ENCODE data around the gene ANKRD6.
"Not testable (repeated sequence)": the region's sequence is repeated elsewhere in the genome, so short reads cannot be mapped to it uniquely, and the experiment has no call there.

The ANKRD6 gene

GRCh38 chr6:89611666-89612065, 178.7 kb downstream of the ANKRD6 start:
- DNase-seq, result no peak

GRCh38 chr6:89612121-89612520, 179.2 kb downstream of the ANKRD6 start:
- DNase-seq, result no peak

- no peak for DNase-seq
Measured at GRCh38 chr6:89613790-89614189, 180.8 kb downstream of the ANKRD6 start.

- no peak for DNase-seq
Measured at GRCh38 chr6:89615882-89616281, 182.9 kb downstream of the ANKRD6 start.

- no peak for DNase-seq
Measured at GRCh38 chr6:89616531-89616930, 183.6 kb downstream of the ANKRD6 start.

- no peak for DNase-seq
Measured at GRCh38 chr6:89618026-89618425, 185.1 kb downstream of the ANKRD6 start.

- DNase-seq, result no peak
Measured at GRCh38 chr6:89619567-89619966, 186.6 kb downstream of the ANKRD6 start.

GRCh38 chr6:89623749-89624148, 190.8 kb downstream of the ANKRD6 start:
- no peak for DNase-seq

GRCh38 chr6:89630488-89630887, 197.5 kb downstream of the ANKRD6 start:
- no peak for DNase-seq

- not testable (repeated sequence) for DNase-seq
Measured at GRCh38 chr6:89636412-89636811, 203.5 kb downstream of the ANKRD6 start.

GRCh38 chr6:89637960-89638319, 205.0 kb downstream of the ANKRD6 start:
- no peak for DNase-seq

- DNase-seq, result peak; percentile 90
Measured at GRCh38 chr6:89638320-89639195, 205.6 kb downstream of the ANKRD6 start, which contains the start of gene LYRM2. LYRM2 (minus strand) TSS chr6:89638747; CDS start chr6:89638716, 31 bp downstream.

GRCh38 chr6:89640804-89641203, 207.9 kb downstream of the ANKRD6 start:
- DNase-seq, result no peak

GRCh38 chr6:89641581-89641980, 208.6 kb downstream of the ANKRD6 start:
- not testable (repeated sequence) for DNase-seq

- DNase-seq, result no peak
Measured at GRCh38 chr6:89642956-89643355, 210.0 kb downstream of the ANKRD6 start.

- no peak for DNase-seq
Measured at GRCh38 chr6:89643406-89643805, 210.5 kb downstream of the ANKRD6 start.

- DNase-seq, result no peak
Measured at GRCh38 chr6:89644864-89645263, 211.9 kb downstream of the ANKRD6 start.

- no peak for DNase-seq
Measured at GRCh38 chr6:89649682-89650081, 216.7 kb downstream of the ANKRD6 start.

- no peak for DNase-seq
Measured at GRCh38 chr6:89650579-89650978, 217.6 kb downstream of the ANKRD6 start.

GRCh38 chr6:89655122-89655521, 222.2 kb downstream of the ANKRD6 start:
- no peak for DNase-seq

GRCh38 chr6:89657445-89658158, 224.7 kb downstream of the ANKRD6 start:
- DNase-seq, result no peak

GRCh38 chr6:89660981-89661380, 228.0 kb downstream of the ANKRD6 start:
- no peak for DNase-seq

- no peak for DNase-seq
Measured at GRCh38 chr6:89661559-89661958, 228.6 kb downstream of the ANKRD6 start.

GRCh38 chr6:89662659-89663223, 229.8 kb downstream of the ANKRD6 start:
- DNase-seq, result no peak
